Mesothelial cell of epicardium (in vitro differentiated cells): ENCODE results near the gene ABCB1. TPM values are rescaled to one million over a fixed set of nuclear protein-coding genes. Genes with fewer than 3 reads are reported as not detected.

Experiments
- DNase-seq, 2 experiments: peaks; one replicate each; pipeline ENCODE4 v3.0.0; 2021; ENCODE audit warnings: low spot score in 2 of 2; ENCODE audit not compliant: unreplicated experiment in 2 of 2
- H3K27ac Mint-ChIP-seq: 2 replicates; pipeline ENCODE4 v1.8.0; 2021; ENCODE audit warnings: mixed read lengths
- H3K27me3 Mint-ChIP-seq: 2 replicates; pipeline ENCODE4 v1.8.0; 2021; ENCODE audit warnings: low read depth, mixed read lengths
- H3K36me3 Mint-ChIP-seq: 2 replicates; pipeline ENCODE4 v1.8.0; 2021; ENCODE audit warnings: mixed read lengths
- H3K4me1 Mint-ChIP-seq: 2 replicates; pipeline ENCODE4 v1.8.0; 2021; ENCODE audit warnings: mixed read lengths
- H3K4me3 Mint-ChIP-seq: 2 replicates; pipeline ENCODE4 v1.8.0; 2021; ENCODE audit warnings: mild to moderate bottlenecking, moderate library complexity, mixed read lengths
- H3K9me3 Mint-ChIP-seq: 2 replicates; pipeline ENCODE4 v1.8.0; 2021; ENCODE audit warnings: mixed read lengths
- total RNA-seq: library from RNA; stranded (reverse); gene quantifications from 3 replicates; pipeline ENCODE4 v1.2.1, GENCODE V29; 2021
- TF ChIP-seq, protein P1 (sequence below): fragments of 200-600 bp; sonication (generic); IDR thresholded peaks from one replicate; pipeline ENCODE4 v1.5.0; 2021; ENCODE audit warnings: antibody characterized with exemption; ENCODE audit not compliant: unreplicated experiment

The ABCB1 gene
- total RNA-seq, 1 donor from 2014 or later = 1.5 TPM

DNA sequence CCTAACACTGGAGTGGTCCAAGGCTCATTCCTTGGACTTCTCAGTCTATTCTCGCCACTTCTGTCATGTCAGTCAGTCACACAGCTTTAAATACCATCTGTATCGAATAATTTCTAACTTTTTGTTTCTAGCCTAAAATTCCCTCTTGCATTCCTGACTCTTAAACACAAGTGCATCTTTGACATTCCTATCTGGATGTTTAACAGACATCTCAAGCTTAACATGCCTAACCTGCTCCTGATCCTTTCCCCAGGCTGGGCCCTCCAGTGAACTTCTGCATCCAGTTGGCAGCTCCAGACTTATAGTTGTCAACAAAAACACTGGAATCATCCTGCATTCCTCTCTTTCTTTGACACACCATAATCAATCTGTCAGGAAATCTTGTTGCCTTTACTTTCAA lies 120.7 kb downstream of the ABCB1 start:
- Mint-ChIP-seq H3K9me3 (no peaks in the 10 kb centered on the region), H3K4me1 (peaks cover 3% of the 10 kb centered on the region), H3K4me3 (no peak overlapping the region), H3K27me3 (peaks cover 10% of the 10 kb centered on the region), H3K27ac (no peak overlapping the region), H3K36me3 (no peaks in the 10 kb centered on the region)
- TF ChIP-seq, protein P1, sequence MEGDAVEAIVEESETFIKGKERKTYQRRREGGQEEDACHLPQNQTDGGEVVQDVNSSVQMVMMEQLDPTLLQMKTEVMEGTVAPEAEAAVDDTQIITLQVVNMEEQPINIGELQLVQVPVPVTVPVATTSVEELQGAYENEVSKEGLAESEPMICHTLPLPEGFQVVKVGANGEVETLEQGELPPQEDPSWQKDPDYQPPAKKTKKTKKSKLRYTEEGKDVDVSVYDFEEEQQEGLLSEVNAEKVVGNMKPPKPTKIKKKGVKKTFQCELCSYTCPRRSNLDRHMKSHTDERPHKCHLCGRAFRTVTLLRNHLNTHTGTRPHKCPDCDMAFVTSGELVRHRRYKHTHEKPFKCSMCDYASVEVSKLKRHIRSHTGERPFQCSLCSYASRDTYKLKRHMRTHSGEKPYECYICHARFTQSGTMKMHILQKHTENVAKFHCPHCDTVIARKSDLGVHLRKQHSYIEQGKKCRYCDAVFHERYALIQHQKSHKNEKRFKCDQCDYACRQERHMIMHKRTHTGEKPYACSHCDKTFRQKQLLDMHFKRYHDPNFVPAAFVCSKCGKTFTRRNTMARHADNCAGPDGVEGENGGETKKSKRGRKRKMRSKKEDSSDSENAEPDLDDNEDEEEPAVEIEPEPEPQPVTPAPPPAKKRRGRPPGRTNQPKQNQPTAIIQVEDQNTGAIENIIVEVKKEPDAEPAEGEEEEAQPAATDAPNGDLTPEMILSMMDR = no peak
- DNase-seq = no peak

DNA sequence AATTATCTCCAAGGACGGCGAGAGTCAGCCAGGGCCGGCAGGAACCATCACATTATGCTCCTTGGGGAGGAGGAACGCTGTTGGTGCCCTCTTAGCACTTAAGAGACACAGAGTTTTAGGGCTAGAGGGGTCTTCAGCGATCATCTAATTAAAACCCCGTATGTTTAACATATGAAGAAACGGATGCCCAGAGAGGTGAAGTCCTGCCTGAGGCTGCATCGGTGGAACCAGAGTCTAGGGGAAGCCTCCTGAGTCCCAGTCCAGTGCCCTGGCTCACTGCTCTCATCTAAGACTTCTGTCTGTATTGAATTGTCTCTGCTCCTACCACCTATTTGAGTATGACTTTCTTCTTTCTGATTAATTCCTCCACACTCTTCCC lies 124.5 kb downstream of the ABCB1 start:
- no peak for DNase-seq
- Mint-ChIP-seq H3K9me3 (no peaks in the 10 kb centered on the region), H3K4me3 (peak overlapping the region; percentile 55), H3K27ac (no peak overlapping the region), H3K27me3 (peaks cover 27% of the 10 kb centered on the region), H3K4me1 (peaks cover 10% of the 10 kb centered on the region), H3K36me3 (no peaks in the 10 kb centered on the region)
- TF ChIP-seq, protein P1 = no peak

DNA sequence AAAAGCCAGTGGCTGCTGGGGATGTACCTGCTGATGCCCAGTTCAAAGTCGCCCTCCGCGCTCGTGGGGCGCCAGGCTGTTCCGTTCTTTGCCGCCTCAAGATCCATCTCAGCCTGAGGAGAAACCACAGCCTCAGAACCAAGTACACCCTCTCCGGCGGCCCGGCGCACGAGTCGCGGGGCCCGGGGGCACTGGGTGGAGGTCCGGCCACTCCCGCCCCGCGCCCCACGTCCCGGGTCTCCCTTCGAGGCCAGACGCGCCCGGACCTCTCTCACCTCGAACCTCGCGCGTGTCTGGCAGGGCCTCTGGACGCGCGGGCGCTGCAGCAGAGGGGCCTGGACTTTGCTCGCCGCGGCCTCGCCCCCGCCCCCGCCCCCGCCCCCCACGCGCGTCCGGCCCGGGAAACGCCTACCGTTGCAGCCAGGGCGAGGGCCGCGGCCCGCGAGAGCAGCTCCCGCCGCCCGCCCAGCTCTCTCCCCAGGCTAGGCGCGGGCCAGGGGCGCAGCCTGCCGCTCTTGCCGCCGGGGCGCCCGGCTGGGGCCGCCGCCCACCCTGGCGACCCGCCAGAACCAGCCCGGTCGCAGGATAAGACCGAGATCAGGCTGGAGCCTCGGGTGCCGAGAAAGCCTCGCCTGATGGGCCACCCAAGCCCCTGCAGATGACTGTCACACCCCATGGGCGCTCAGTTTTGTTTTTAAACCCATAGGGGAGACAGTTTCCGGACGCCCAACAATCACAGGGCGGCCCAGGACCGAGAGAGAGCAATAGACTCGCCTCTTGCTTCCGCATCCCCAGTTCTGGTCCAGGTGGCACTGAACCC lies 125.1 kb downstream of the ABCB1 start, which contains the start of gene ABCB4:
Gene ABCB4, minus strand, starts transcription at position 322 of the 820 bp plus-strand sequence. Its CDS starts 215 bp downstream, at position 107.
- TF ChIP-seq, protein P1 = no peak
- H3K27me3 Mint-ChIP-seq = peaks cover 27% of the 10 kb centered on the region
- H3K36me3 Mint-ChIP-seq = no peaks in the 10 kb centered on the region
- no peak within 1 kb of the TSS for H3K27ac Mint-ChIP-seq
- DNase-seq = peak in 1 of 2 experiments; percentile 40
- H3K4me3 Mint-ChIP-seq = peak within 1 kb of the TSS; percentile 64
- peaks cover 10% of the 10 kb centered on the region for H3K4me1 Mint-ChIP-seq
- H3K9me3 Mint-ChIP-seq = no peaks in the 10 kb centered on the region

DNA sequence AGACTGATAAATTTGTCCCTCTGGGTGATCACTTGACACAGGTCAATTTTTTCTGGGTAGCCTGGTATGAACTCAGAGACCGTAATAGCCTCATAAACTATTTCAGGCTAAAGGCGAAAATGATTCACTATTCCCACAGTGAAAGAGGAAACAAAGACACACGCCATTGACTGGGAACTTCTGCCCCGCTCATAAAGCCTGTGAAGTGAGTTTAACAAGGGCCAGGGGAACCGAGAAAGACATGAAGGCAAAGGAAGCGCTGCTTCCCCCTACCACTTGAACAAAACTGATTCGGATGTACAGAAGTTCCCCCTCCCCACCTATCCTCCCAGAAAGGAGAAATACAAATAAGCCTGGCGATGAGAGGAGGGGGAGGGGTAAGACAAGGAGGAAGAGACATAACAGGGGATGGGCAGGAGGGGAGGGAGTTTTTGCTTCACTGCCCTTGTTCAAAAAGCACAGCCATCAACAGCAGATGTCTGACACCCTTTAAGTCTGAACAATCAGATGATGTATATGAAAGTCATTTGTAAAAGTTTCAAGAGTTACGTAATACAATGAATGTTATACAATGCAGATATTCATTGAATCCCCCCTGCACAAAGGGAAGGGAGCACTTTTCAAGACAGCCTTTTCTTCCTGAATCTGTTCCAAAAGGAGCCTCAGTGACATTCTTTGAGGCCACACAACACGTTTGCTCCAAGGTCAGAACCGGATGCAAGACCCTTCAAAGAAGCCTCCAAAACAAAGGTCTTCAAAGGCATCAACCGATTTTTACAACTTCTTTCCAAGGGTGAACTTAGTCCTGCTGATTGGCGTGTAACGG lies 125.9 kb downstream of the ABCB1 start:
- Mint-ChIP-seq H3K4me1 (peaks cover 10% of the 10 kb centered on the region), H3K27ac (no peak overlapping the region), H3K27me3 (peaks cover 27% of the 10 kb centered on the region), H3K36me3 (no peaks in the 10 kb centered on the region), H3K9me3 (no peaks in the 10 kb centered on the region), H3K4me3 (peak overlapping the region; percentile 64)
- no peak for DNase-seq
- TF ChIP-seq, protein P1 = no peak

DNA sequence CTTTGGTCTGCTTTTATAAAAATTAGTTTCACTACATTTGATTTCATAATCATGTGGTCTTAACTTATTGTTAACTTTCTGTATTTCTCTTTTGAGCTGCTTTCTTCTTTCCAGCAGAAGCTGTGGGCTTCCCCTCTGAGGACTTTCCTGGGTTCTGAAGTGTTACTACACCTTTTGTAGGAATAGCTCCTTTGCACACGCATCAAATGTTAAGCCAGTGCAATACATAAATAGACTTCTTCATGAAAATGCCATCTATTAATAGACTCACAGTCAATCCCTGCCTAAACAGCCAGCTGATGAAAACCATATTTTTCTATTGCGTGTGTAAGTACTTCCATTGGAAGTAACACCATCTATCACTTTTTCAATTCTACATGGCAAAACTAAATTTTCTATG lies 126.7 kb downstream of the ABCB1 start:
- Mint-ChIP-seq H3K9me3 (no peaks in the 10 kb centered on the region), H3K27ac (no peak overlapping the region), H3K4me3 (peak overlapping the region; percentile 64), H3K4me1 (peaks cover 10% of the 10 kb centered on the region), H3K36me3 (no peaks in the 10 kb centered on the region), H3K27me3 (peaks cover 27% of the 10 kb centered on the region)
- TF ChIP-seq, protein P1 = no peak
- DNase-seq = no peak
